GM23248 (cell line): Measurements from ENCODE around the gene BCKDHB. TPM values are rescaled to one million over a fixed set of nuclear protein-coding genes. Genes with fewer than 3 reads are reported as not detected.

Experiments
- DNase-seq: peaks from one replicate; pipeline ENCODE4 v3.0.0-alpha.2; 2015
- H2AFZ ChIP-seq: fragments of 200-600 bp; sonication (generic); 2 replicates; pipeline ENCODE4 v1.6.1; 2016; ENCODE audit warnings: antibody characterized with exemption
- H3F3A ChIP-seq: fragments of 200-600 bp; sonication (generic); 2 replicates; pipeline ENCODE4 v1.6.1; 2016; ENCODE audit warnings: mild to moderate bottlenecking, antibody characterized with exemption, mixed run types; ENCODE audit not compliant: insufficient read depth
- H3K27ac ChIP-seq: fragments of 200-600 bp; sonication (generic); 2 replicates; pipeline ENCODE4 v1.5.1; 2016; ENCODE audit warnings: mild to moderate bottlenecking
- H3K27me3 ChIP-seq: fragments of 200-600 bp; sonication (generic); replicated peaks from 2 replicates; pipeline ENCODE4 v1.6.1; 2016; ENCODE audit warnings: mild to moderate bottlenecking; ENCODE audit not compliant: insufficient read depth
- H3K36me3 ChIP-seq: fragments of 200-600 bp; sonication (generic); 2 replicates; pipeline ENCODE4 v1.6.1; 2016; ENCODE audit warnings: low read depth, mild to moderate bottlenecking
- H3K4me1 ChIP-seq: fragments of 200-600 bp; sonication (generic); 2 replicates; pipeline ENCODE4 v1.6.1; 2016; ENCODE audit warnings: mild to moderate bottlenecking; ENCODE audit not compliant: insufficient read depth
- H3K4me2 ChIP-seq: fragments of 200-600 bp; sonication (generic); one replicate; pipeline ENCODE4 v1.6.1; 2016; ENCODE audit warnings: mild to moderate bottlenecking; ENCODE audit not compliant: unreplicated experiment
- H3K4me3 ChIP-seq: fragments of 200-600 bp; sonication (generic); 2 replicates; pipeline ENCODE4 v1.5.1; 2016; ENCODE audit warnings: mild to moderate bottlenecking
- H3K79me2 ChIP-seq: fragments of 200-600 bp; sonication (generic); 2 replicates; pipeline ENCODE4 v1.6.1; 2016; ENCODE audit warnings: mild to moderate bottlenecking; ENCODE audit not compliant: insufficient read depth
- H3K9ac ChIP-seq: fragments of 200-600 bp; sonication (generic); 2 replicates; pipeline ENCODE4 v1.6.1; 2016; ENCODE audit warnings: mild to moderate bottlenecking
- H3K9me2 ChIP-seq: fragments of 200-600 bp; sonication (generic); 2 replicates; pipeline ENCODE4 v1.6.1; 2016; ENCODE audit warnings: mixed run types, mild to moderate bottlenecking, moderate library complexity; ENCODE audit not compliant: insufficient read depth
- H3K9me3 ChIP-seq: fragments of 200-600 bp; sonication (generic); one replicate; pipeline ENCODE4 v1.6.1; 2017; ENCODE audit warnings: low read depth
- H4K20me1 ChIP-seq: fragments of 200-600 bp; sonication (generic); 2 replicates; pipeline ENCODE4 v1.6.0; 2016; ENCODE audit not compliant: insufficient read depth
- EZH2 ChIP-seq: fragments of 200-600 bp; sonication (generic); IDR thresholded peaks from 2 replicates; pipeline ENCODE4 v1.6.1; 2018; ENCODE audit warnings: antibody characterized with exemption, mild to moderate bottlenecking; ENCODE audit not compliant: insufficient read depth, poor library complexity, severe bottlenecking
- EZH2phosphoT487 ChIP-seq: fragments of 200-600 bp; sonication (generic); IDR thresholded peaks from 2 replicates; pipeline ENCODE4 v1.6.1; 2018; ENCODE audit warnings: antibody characterized with exemption, moderate library complexity, mild to moderate bottlenecking, low read depth; ENCODE audit not compliant: insufficient read depth
- WGBS, 2 experiments: methylation state at CpG; one replicate each; pipeline ENCODE4 v1.1.6; 2015 to 2017; ENCODE audit warnings: low lambda C conversion rate in 2 of 2, low coverage in 1 of 2; ENCODE audit errors: missing lambda C conversion rate in 2 of 2; 5-methylcytosine and 5-hydroxymethylcytosine counted together
- in situ Hi-C: fragments of 300-500 bp; cut with MboI; formaldehyde crosslinking; loops from 2 replicates; pipeline ENCODE4 v1.15.0; 2020
- polyA plus RNA-seq: library from polyadenylated mRNA; unstranded; fragments of >200 nt; fragmentation: Nextera tagmentation; extraction: Ambion mirVana; gene quantifications from 2 replicates; pipeline ENCODE4 v1.2.1, GENCODE V29; 2016
- total RNA-seq: library from RNA; depleted of rRNA; stranded (reverse); fragments of >200 nt; shearing (Covaris generic); gene quantifications from 2 replicates; pipeline ENCODE4 v1.2.3, GENCODE V29; 2014

Gene BCKDHB
- total and polyA plus RNA-seq, 2 experiments from 2014 or later: 18.4 to 33.8 TPM

GRCh38 chr6:80088637-80089036 is 17.8 kb upstream of the BCKDHB start:
- H3K9ac ChIP-seq: no peak overlapping the region
- H3K79me2 ChIP-seq: no peaks in the 10 kb centered on the region
- H2AFZ ChIP-seq: no peak overlapping the region
- no peaks in the 10 kb centered on the region for H3K36me3 ChIP-seq
- in situ Hi-C loops: no loop called here
- no peaks in the 10 kb centered on the region for H3K27me3 ChIP-seq
- H4K20me1 ChIP-seq: no peaks in the 10 kb centered on the region
- no peaks in the 10 kb centered on the region for H3K9me3 ChIP-seq
- no peak for DNase-seq
- 80% methylated on average over 6 of the region's 6 CpGs for WGBS, 2 experiments
- no peak overlapping the region for H3K27ac ChIP-seq
- H3K4me3 ChIP-seq: no peak overlapping the region
- H3F3A ChIP-seq: no peaks in the 10 kb centered on the region
- H3K4me1 ChIP-seq: no peaks in the 10 kb centered on the region
- no peaks in the 10 kb centered on the region for H3K9me2 ChIP-seq
- no peak for TF ChIP-seq EZH2
- no peak for TF ChIP-seq EZH2phosphoT487
- no peak overlapping the region for H3K4me2 ChIP-seq

DNA sequence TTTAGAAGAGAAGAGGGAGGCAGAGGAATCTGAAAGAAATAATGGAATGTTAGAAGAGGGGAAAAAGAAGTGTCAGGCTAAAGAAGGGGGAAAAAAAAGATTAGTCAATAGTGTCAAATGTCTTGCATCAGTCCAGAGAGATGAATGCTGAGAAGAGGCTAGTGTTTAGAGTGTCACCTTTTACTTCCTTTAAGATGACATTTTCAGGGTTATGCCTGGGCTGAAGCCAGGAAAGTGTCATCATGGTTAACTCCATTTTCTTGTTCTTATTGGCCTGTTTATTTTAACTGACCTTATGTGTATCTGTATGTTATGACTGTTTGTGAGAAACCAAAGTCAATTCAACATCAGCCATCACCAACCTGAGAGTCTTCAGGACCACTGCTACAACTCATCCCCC is 15.0 kb upstream of the BCKDHB start:
- no peaks in the 10 kb centered on the region for H3K36me3 ChIP-seq
- no peaks in the 10 kb centered on the region for H3K27me3 ChIP-seq
- no peaks in the 10 kb centered on the region for H3K9me2 ChIP-seq
- H4K20me1 ChIP-seq: no peaks in the 10 kb centered on the region
- in situ Hi-C loops: no loop called here
- no peak overlapping the region for H3K4me3 ChIP-seq
- no peaks in the 10 kb centered on the region for H3K79me2 ChIP-seq
- no peak overlapping the region for H3K4me2 ChIP-seq
- H3K9ac ChIP-seq: no peak overlapping the region
- H3K4me1 ChIP-seq: no peaks in the 10 kb centered on the region
- DNase-seq: no peak
- no peaks in the 10 kb centered on the region for H3F3A ChIP-seq
- H3K27ac ChIP-seq: no peak overlapping the region
- no peaks in the 10 kb centered on the region for H3K9me3 ChIP-seq
- TF ChIP-seq EZH2phosphoT487 (no peak), EZH2 (no peak)
- no peak overlapping the region for H2AFZ ChIP-seq

- no peak overlapping the region for H3K4me2 ChIP-seq
- peak; percentile 57 for DNase-seq
- no peak overlapping the region for H3K27ac ChIP-seq
- H2AFZ ChIP-seq: no peak overlapping the region
- H3K9ac ChIP-seq: no peak overlapping the region
- H3K9me3 ChIP-seq: no peaks in the 10 kb centered on the region
- no peaks in the 10 kb centered on the region for H3K79me2 ChIP-seq
- in situ Hi-C loops: no loop called here
- H3K4me1 ChIP-seq: no peaks in the 10 kb centered on the region
- no peaks in the 10 kb centered on the region for H4K20me1 ChIP-seq
- no peaks in the 10 kb centered on the region for H3K27me3 ChIP-seq
- WGBS, 2 experiments: 4 to 5% methylated on average over 2 of the region's 2 CpGs
- no peak overlapping the region for H3K4me3 ChIP-seq
- TF ChIP-seq EZH2 (no peak), EZH2phosphoT487 (no peak)
- H3K36me3 ChIP-seq: no peaks in the 10 kb centered on the region
- no peaks in the 10 kb centered on the region for H3F3A ChIP-seq
- H3K9me2 ChIP-seq: no peaks in the 10 kb centered on the region
Measured at GRCh38 chr6:80094017-80094416, 12.5 kb upstream of the BCKDHB start.

- 40 to 43% methylated on average over 3 of the region's 3 CpGs for WGBS, 2 experiments
- Histone ChIP-seq H3K4me1 (no peaks in the 10 kb centered on the region), H2AFZ (peak overlapping the region; percentile 45), H4K20me1 (no peaks in the 10 kb centered on the region), H3K4me2 (no peak overlapping the region), H3F3A (no peaks in the 10 kb centered on the region), H3K4me3 (no peak overlapping the region), H3K9ac (no peak overlapping the region), H3K27me3 (no peaks in the 10 kb centered on the region), H3K36me3 (no peaks in the 10 kb centered on the region), H3K9me3 (no peaks in the 10 kb centered on the region), H3K27ac (no peak overlapping the region), H3K9me2 (no peaks in the 10 kb centered on the region), H3K79me2 (no peaks in the 10 kb centered on the region)
- TF ChIP-seq EZH2 (no peak), EZH2phosphoT487 (no peak)
- in situ Hi-C loops: no loop called here
- DNase-seq: no peak
Measured at GRCh38 chr6:80095600-80095999, 10.9 kb upstream of the BCKDHB start.

GRCh38 chr6:80098392-80098791 is 8.1 kb upstream of the BCKDHB start:
- Histone ChIP-seq H3K9me2 (no peaks in the 10 kb centered on the region), H3F3A (no peaks in the 10 kb centered on the region), H3K4me2 (no peak overlapping the region), H3K36me3 (no peaks in the 10 kb centered on the region), H4K20me1 (no peaks in the 10 kb centered on the region), H3K27ac (no peak overlapping the region), H3K4me3 (no peak overlapping the region), H3K4me1 (no peaks in the 10 kb centered on the region), H3K9me3 (no peaks in the 10 kb centered on the region), H3K27me3 (no peaks in the 10 kb centered on the region), H2AFZ (no peak overlapping the region), H3K9ac (no peak overlapping the region), H3K79me2 (no peaks in the 10 kb centered on the region)
- no peak for TF ChIP-seq EZH2
- TF ChIP-seq EZH2phosphoT487: no peak
- no peak for DNase-seq
- in situ Hi-C loops: no loop called here
